ENCODE results near the gene HK1. TPM values are rescaled to one million over a fixed set of nuclear protein-coding genes. Genes with fewer than 3 reads are reported as not detected.

Gene HK1
- total RNA-seq, 1 experiment from 2014 or later = 219 TPM

GRCh38 chr10:69407621-69408301, 129.5 kb downstream of the HK1 start:
- ChIA-PET CTCF (interaction anchor here (0.5 to 3.7 kb wide), 96 partner anchors 9 to 527 kb away, joined by 3 to 47 read pairs (median 4); partner anchors contain the start of genes DDX21, HK1, NEUROG3 and TACR2), POLR2A (interaction anchor here (0.9 to 2.1 kb wide), 3 partner anchors 18 to 175 kb away, joined by 3 to 7 read pairs (median 4); no protein-coding TSS in a partner anchor)
- no peaks in the 10 kb centered on the region for H3K9me3 Mint-ChIP-seq
- peak overlapping the region; percentile 32; the same call in 1 of the 2 replicates for H3K27ac Mint-ChIP-seq
- peaks cover 15% of the 10 kb centered on the region for H3K36me3 Mint-ChIP-seq
- peak overlapping the region; percentile 16; the same call in 1 of the 2 replicates for H3K4me3 Mint-ChIP-seq
- peak; percentile 19 for ATAC-seq
- peaks cover 40% of the 10 kb centered on the region for H3K4me1 Mint-ChIP-seq
- peaks cover 7% of the 10 kb centered on the region for H3K27me3 Mint-ChIP-seq (ENCODE audit: low read depth)
- TF ChIP-seq ZNF232 (CRISPR knock-in tag; IDR thresholded peaks at IDR 0.05) (no peak), KAT7 (CRISPR knock-in tag; IDR thresholded peaks at IDR 0.05; ENCODE audit: borderline replicate concordance) (no peak), ZNF317 (CRISPR knock-in tag; IDR thresholded peaks at IDR 0.05; ENCODE audit: borderline replicate concordance, low read depth) (no peak), SOX15 (CRISPR knock-in tag; IDR thresholded peaks at IDR 0.05) (no peak), ZNF671 (CRISPR knock-in tag; IDR thresholded peaks at IDR 0.05) (no peak), CBFB (CRISPR knock-in tag; IDR thresholded peaks at IDR 0.05; ENCODE audit: low read depth) (no peak), EMX1 (CRISPR knock-in tag; IDR thresholded peaks at IDR 0.05) (no peak), RELA (CRISPR knock-in tag; IDR thresholded peaks at IDR 0.05; ENCODE audit: borderline replicate concordance) (no peak), SP1 (CRISPR knock-in tag; conservative IDR thresholded peaks at IDR 0.05) (no peak), NFE2L1 (CRISPR knock-in tag; IDR thresholded peaks at IDR 0.05) (no peak), NFYB (CRISPR knock-in tag; conservative IDR thresholded peaks at IDR 0.05; ENCODE audit: low read depth) (no peak), HMGA2 (CRISPR knock-in tag; IDR thresholded peaks at IDR 0.05) (no peak), ZNF396 (CRISPR knock-in tag; IDR thresholded peaks at IDR 0.05; ENCODE audit: borderline replicate concordance) (no peak), TCF7 (CRISPR knock-in tag; IDR thresholded peaks at IDR 0.05; ENCODE audit: low read depth) (no peak)
- TF ChIP-seq, protein P1, sequence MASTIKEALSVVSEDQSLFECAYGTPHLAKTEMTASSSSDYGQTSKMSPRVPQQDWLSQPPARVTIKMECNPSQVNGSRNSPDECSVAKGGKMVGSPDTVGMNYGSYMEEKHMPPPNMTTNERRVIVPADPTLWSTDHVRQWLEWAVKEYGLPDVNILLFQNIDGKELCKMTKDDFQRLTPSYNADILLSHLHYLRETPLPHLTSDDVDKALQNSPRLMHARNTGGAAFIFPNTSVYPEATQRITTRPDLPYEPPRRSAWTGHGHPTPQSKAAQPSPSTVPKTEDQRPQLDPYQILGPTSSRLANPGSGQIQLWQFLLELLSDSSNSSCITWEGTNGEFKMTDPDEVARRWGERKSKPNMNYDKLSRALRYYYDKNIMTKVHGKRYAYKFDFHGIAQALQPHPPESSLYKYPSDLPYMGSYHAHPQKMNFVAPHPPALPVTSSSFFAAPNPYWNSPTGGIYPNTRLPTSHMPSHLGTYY (CRISPR knock-in tag; IDR thresholded peaks at IDR 0.05) = no peak
- TF ChIP-seq, protein P2, sequence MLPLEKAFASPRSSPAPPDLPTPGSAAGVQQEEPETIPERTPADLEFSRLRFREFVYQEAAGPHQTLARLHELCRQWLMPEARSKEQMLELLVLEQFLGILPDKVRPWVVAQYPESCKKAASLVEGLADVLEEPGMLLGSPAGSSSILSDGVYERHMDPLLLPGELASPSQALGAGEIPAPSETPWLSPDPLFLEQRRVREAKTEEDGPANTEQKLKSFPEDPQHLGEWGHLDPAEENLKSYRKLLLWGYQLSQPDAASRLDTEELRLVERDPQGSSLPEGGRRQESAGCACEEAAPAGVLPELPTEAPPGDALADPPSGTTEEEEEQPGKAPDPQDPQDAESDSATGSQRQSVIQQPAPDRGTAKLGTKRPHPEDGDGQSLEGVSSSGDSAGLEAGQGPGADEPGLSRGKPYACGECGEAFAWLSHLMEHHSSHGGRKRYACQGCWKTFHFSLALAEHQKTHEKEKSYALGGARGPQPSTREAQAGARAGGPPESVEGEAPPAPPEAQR (CRISPR knock-in tag; IDR thresholded peaks at IDR 0.05) = no peak
- TF ChIP-seq, protein P3, sequence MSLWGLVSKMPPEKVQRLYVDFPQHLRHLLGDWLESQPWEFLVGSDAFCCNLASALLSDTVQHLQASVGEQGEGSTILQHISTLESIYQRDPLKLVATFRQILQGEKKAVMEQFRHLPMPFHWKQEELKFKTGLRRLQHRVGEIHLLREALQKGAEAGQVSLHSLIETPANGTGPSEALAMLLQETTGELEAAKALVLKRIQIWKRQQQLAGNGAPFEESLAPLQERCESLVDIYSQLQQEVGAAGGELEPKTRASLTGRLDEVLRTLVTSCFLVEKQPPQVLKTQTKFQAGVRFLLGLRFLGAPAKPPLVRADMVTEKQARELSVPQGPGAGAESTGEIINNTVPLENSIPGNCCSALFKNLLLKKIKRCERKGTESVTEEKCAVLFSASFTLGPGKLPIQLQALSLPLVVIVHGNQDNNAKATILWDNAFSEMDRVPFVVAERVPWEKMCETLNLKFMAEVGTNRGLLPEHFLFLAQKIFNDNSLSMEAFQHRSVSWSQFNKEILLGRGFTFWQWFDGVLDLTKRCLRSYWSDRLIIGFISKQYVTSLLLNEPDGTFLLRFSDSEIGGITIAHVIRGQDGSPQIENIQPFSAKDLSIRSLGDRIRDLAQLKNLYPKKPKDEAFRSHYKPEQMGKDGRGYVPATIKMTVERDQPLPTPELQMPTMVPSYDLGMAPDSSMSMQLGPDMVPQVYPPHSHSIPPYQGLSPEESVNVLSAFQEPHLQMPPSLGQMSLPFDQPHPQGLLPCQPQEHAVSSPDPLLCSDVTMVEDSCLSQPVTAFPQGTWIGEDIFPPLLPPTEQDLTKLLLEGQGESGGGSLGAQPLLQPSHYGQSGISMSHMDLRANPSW (CRISPR knock-in tag; conservative IDR thresholded peaks at IDR 0.05; ENCODE audit: low read depth) = no peak
- TF ChIP-seq, protein P4, sequence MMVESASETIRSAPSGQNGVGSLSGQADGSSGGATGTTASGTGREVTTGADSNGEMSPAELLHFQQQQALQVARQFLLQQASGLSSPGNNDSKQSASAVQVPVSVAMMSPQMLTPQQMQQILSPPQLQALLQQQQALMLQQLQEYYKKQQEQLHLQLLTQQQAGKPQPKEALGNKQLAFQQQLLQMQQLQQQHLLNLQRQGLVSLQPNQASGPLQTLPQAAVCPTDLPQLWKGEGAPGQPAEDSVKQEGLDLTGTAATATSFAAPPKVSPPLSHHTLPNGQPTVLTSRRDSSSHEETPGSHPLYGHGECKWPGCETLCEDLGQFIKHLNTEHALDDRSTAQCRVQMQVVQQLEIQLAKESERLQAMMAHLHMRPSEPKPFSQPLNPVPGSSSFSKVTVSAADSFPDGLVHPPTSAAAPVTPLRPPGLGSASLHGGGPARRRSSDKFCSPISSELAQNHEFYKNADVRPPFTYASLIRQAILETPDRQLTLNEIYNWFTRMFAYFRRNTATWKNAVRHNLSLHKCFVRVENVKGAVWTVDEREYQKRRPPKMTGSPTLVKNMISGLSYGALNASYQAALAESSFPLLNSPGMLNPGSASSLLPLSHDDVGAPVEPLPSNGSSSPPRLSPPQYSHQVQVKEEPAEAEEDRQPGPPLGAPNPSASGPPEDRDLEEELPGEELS (CRISPR knock-in tag; IDR thresholded peaks at IDR 0.05) = no peak
- TF ChIP-seq, protein P5, sequence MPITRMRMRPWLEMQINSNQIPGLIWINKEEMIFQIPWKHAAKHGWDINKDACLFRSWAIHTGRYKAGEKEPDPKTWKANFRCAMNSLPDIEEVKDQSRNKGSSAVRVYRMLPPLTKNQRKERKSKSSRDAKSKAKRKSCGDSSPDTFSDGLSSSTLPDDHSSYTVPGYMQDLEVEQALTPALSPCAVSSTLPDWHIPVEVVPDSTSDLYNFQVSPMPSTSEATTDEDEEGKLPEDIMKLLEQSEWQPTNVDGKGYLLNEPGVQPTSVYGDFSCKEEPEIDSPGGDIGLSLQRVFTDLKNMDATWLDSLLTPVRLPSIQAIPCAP (CRISPR knock-in tag; IDR thresholded peaks at IDR 0.05) = no peak
- TF ChIP-seq, protein P6, sequence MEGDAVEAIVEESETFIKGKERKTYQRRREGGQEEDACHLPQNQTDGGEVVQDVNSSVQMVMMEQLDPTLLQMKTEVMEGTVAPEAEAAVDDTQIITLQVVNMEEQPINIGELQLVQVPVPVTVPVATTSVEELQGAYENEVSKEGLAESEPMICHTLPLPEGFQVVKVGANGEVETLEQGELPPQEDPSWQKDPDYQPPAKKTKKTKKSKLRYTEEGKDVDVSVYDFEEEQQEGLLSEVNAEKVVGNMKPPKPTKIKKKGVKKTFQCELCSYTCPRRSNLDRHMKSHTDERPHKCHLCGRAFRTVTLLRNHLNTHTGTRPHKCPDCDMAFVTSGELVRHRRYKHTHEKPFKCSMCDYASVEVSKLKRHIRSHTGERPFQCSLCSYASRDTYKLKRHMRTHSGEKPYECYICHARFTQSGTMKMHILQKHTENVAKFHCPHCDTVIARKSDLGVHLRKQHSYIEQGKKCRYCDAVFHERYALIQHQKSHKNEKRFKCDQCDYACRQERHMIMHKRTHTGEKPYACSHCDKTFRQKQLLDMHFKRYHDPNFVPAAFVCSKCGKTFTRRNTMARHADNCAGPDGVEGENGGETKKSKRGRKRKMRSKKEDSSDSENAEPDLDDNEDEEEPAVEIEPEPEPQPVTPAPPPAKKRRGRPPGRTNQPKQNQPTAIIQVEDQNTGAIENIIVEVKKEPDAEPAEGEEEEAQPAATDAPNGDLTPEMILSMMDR (IDR thresholded peaks at IDR 0.05) = no peak
- no peak for DNase-seq (ENCODE audit: low spot score)
